Heart right ventricle (tissue), 16 donors: ENCODE data around the gene SLC25A21. TPM values are rescaled to one million over a fixed set of nuclear protein-coding genes. Genes with fewer than 3 reads are reported as not detected.

Experiments
- ATAC-seq, 8 donors: fragments of 200-7000 bp; cut with Tn5 transposase; one replicate each; pipeline ENCODE4 v1.9.1; 2020; ENCODE audit warnings: mild to moderate bottlenecking in 8 of 8, moderate library complexity in 8 of 8, moderate number of reproducible peaks in 1 of 8
- DNase-seq, 2 donors: peaks; one replicate each; pipeline ENCODE4 v3.0.0-alpha.2; 2020
- H3K27ac ChIP-seq, 10 donors: fragments of 200-600 bp; sonication (generic) in 2 of 10; one replicate each; pipeline versions ENCODE4 v1.5.0 to v1.8.0; 2020 to 2022; ENCODE audit warnings: mild to moderate bottlenecking in 3 of 10
- H3K27me3 ChIP-seq, 7 donors: fragments of 200-600 bp; one replicate each; pipeline ENCODE4 v1.8.0; 2021 to 2022; ENCODE audit warnings: mild to moderate bottlenecking in 2 of 7
- H3K36me3 ChIP-seq, 9 donors: fragments of 200-600 bp; sonication (generic) in 1 of 9; one replicate each; pipeline versions ENCODE4 v1.5.0 to v1.8.0; 2020 to 2022; ENCODE audit warnings: mild to moderate bottlenecking in 2 of 9
- H3K4me1 ChIP-seq, 9 donors: fragments of 200-600 bp; sonication (generic) in 1 of 9; one replicate each; pipeline versions ENCODE4 v1.5.0 to v1.8.0; 2020 to 2022; ENCODE audit warnings: mild to moderate bottlenecking in 4 of 9
- H3K4me3 ChIP-seq, 10 donors: fragments of 200-600 bp; sonication (generic) in 2 of 10; one replicate each; pipeline versions ENCODE4 v1.5.0 to v1.8.0; 2020 to 2022; ENCODE audit warnings: mild to moderate bottlenecking in 7 of 10, moderate library complexity in 2 of 10
- H3K9me3 ChIP-seq, 11 donors: fragments of 200-600 bp in 10 of 11; sonication (generic) in 2 of 11; one replicate each; pipeline versions ENCODE4 v1.5.0 to v1.8.0; 2013 to 2022; ENCODE audit warnings: mild to moderate bottlenecking in 2 of 11, control low read depth in 1 of 11, moderate library complexity in 1 of 11
- CTCF ChIP-seq, 9 donors: fragments of 200-600 bp; sonication (generic) in 2 of 9; IDR thresholded peaks; one replicate each; pipeline versions ENCODE4 v1.5.0 to v1.8.0; 2021 to 2022; ENCODE audit warnings: antibody characterized with exemption in 9 of 9, mild to moderate bottlenecking in 5 of 9, moderate library complexity in 1 of 9
- WGBS, 2 donors: extraction: QIAGEN DNeasy Blood & Tissue Kit; methylation state at CpG; one replicate each; pipeline ENCODE4 v1.1.7; 2013; ENCODE audit warnings: inconsistent platforms in 1 of 2; 5-methylcytosine and 5-hydroxymethylcytosine counted together
- intact Hi-C, 10 donors: fragments of 100-400 bp; cut with DNase I; formaldehyde crosslinking; loops; one replicate each; pipeline versions ENCODE4 v1.11.1 to v1.14.2; 2022
- polyA plus RNA-seq, 2 donors: library from polyadenylated mRNA; stranded (reverse); fragments of 200-250 nt; gene quantifications; one replicate each; pipeline ENCODE4 v1.2.3, GENCODE V29; 2013
- total RNA-seq, 10 donors: library from RNA; stranded (reverse); fragmentation: NEBNext Ultra II Directional in 3 of 10; extraction: Animal tissue kit (Norgen Biotek cat#: 25700) in 3 of 10; gene quantifications; one replicate each; pipeline versions ENCODE4 v1.2.1 to v1.2.4, GENCODE V29; 2021 to 2023
- donor health status: Arrhythmogenic right ventricular cardiomyopathy.
- donor health status: ischemic (EF 13 %, LVEDD 7.1; RV severe dilation, severe dysfunction).
- donor health status: healthy with polysubstance abuse.
- donor health status: DM: no; HTN: yes; CAD: no.
- donor health status: DM: no; HTN: no; CAD: no.
- donor health status: ischemic (EF 25% LVEDD 6.9; RV normal size, moderate dysfunction).
- donor health status: ischemic (EF 25% LVEDD 5.7; RV mildly dilated, moderate dysfunction).
- donor health status: healthy.
- donor health status: DM: yes; HTN: yes; CAD: no.
- donor health status: Ischemic cardiomyopathy.
- donor health status: ischemic (EF 35%, LVEDD 5.7; RV mildly dilated, moderate dysfunction).
- donor health status: nonischemic (EF 11% LVEDD 7.7; RV severe dilation, severe dysfunction).
- donor health status: DM: yes; HTN: yes; CAD: no.
- donor health status: PGD.
- donor health status: ischemic (EF 29% LVEDD 5.4; RV normal size, mild dysfunction).
- donor health status: nonischemic (EF 23%, LVEDD 6.1; RV moderate dilation, normal function).

Gene SLC25A21
- total and polyA plus RNA-seq, 12 donors = 0.08 to 1.3 (median 0.34) TPM

GRCh38 chr14:36979863-36980262 is 192.5 kb downstream of the SLC25A21 start:
- Histone ChIP-seq H3K4me1 (no peaks in the 10 kb centered on the region), H3K27ac (no peak overlapping the region), H3K4me3 (no peak overlapping the region), H3K27me3 (no peaks in the 10 kb centered on the region), H3K9me3 (no peaks in the 10 kb centered on the region), H3K36me3 (no peaks in the 10 kb centered on the region)
- ATAC-seq = no peak
- DNase-seq = no peak
- WGBS, 2 donors = 58 to 60% methylated on average over 3 of the region's 3 CpGs
- no peak for TF ChIP-seq CTCF (IDR thresholded peaks at IDR 0.05)
- intact Hi-C loops = loop anchor here in 1 of 10 donors (10.0 kb wide), 1 partner anchor 1875 kb away; no protein-coding TSS in a partner anchor

- Histone ChIP-seq H3K36me3 (no peaks in the 10 kb centered on the region), H3K9me3 (no peaks in the 10 kb centered on the region), H3K27me3 (peaks cover 0 to 3% (median 0%) of the 10 kb centered on the region in 7 donors), H3K27ac (no peak overlapping the region), H3K4me3 (no peak overlapping the region), H3K4me1 (no peaks in the 10 kb centered on the region)
- no peak for ATAC-seq
- intact Hi-C loops = no loop called here
- 66 to 72% methylated on average over 5 of the region's 5 CpGs for WGBS, 2 donors
- no peak for TF ChIP-seq CTCF (IDR thresholded peaks at IDR 0.05)
- no peak for DNase-seq
Measured at GRCh38 chr14:36976571-36977023, 195.8 kb downstream of the SLC25A21 start.

GRCh38 chr14:36975834-36976233 is 196.6 kb downstream of the SLC25A21 start:
- H3K4me1 ChIP-seq = no peaks in the 10 kb centered on the region
- whole genome bisulfite sequencing, 2 donors = 80 to 88% methylated on average over 3 of the region's 3 CpGs
- no peaks in the 10 kb centered on the region for H3K36me3 ChIP-seq
- no peak for TF ChIP-seq CTCF (IDR thresholded peaks at IDR 0.05)
- no peaks in the 10 kb centered on the region for H3K9me3 ChIP-seq
- intact Hi-C loops = no loop called here
- DNase-seq (no peak), ATAC-seq (no peak)
- no peak overlapping the region for H3K27ac ChIP-seq
- no peak overlapping the region for H3K4me3 ChIP-seq
- peaks cover 0 to 3% (median 0%) of the 10 kb centered on the region in 7 donors for H3K27me3 ChIP-seq

GRCh38 chr14:36974985-36975384 is 197.4 kb downstream of the SLC25A21 start:
- Histone ChIP-seq H3K4me1 (no peaks in the 10 kb centered on the region), H3K36me3 (no peaks in the 10 kb centered on the region), H3K9me3 (no peaks in the 10 kb centered on the region), H3K27me3 (peaks cover 0 to 3% (median 0%) of the 10 kb centered on the region in 7 donors), H3K4me3 (no peak overlapping the region), H3K27ac (no peak overlapping the region)
- no peak for DNase-seq
- WGBS, 2 donors = 80 to 81% methylated on average over 2 of the region's 2 CpGs
- intact Hi-C loops = no loop called here
- no peak for ATAC-seq
- TF ChIP-seq CTCF (IDR thresholded peaks at IDR 0.05) = no peak
